LNCaP clone FGC (cell line): ENCODE results near the gene COX17.

Experiments used
- DNase-seq: peaks from one replicate; pipeline ENCODE4 v3.0.0-alpha.2; 2011; ENCODE audit warnings: low read depth
- H3K4me3 ChIP-seq: 2 replicates; pipeline ENCODE4 v1.5.1; 2011; ENCODE audit warnings: mild to moderate bottlenecking, low read depth, low read length, control low read depth
- CTCF ChIP-seq: IDR thresholded peaks from 2 replicates; pipeline ENCODE4 v1.5.1; 2012; ENCODE audit warnings: mild to moderate bottlenecking; ENCODE audit not compliant: control insufficient read depth, insufficient read depth; ENCODE audit errors: extremely low read depth

Gene COX17

GRCh38 chr3:119624002-119624720, 53.0 kb downstream of the COX17 start:
- no peak for TF ChIP-seq CTCF
- H3K4me3 ChIP-seq = no peak overlapping the region
- DNase-seq = no peak

GRCh38 chr3:119620899-119621298, 56.3 kb downstream of the COX17 start:
- no peak for DNase-seq
- H3K4me3 ChIP-seq = no peak overlapping the region
- no peak for TF ChIP-seq CTCF
